Measurements from ENCODE around the gene DNAJC1.

- TF ChIP-seq RAD21 (IDR thresholded peaks at IDR 0.05; ENCODE audit: low read depth) (no peak), REST (IDR thresholded peaks at IDR 0.05; ENCODE audit: low read depth) (no peak), TEAD4 (IDR thresholded peaks at IDR 0.05) (no peak), CEBPB (IDR thresholded peaks at IDR 0.05) (no peak), TAF1 (IDR thresholded peaks at IDR 0.05; ENCODE audit: low read depth) (no peak), EP300 (IDR thresholded peaks at IDR 0.05; ENCODE audit: borderline replicate concordance) (no peak), EGR1 (IDR thresholded peaks at IDR 0.05) (no peak)
These were observed 13.9 kb upstream of the DNAJC1 start for GRCh38 chr10:22017283-22018020.

Measured in Ishikawa (cell line).